H1 (cell line): Measurements from ENCODE around the gene ZNF609. TPM values are rescaled to one million over a fixed set of nuclear protein-coding genes. Genes with fewer than 3 reads are reported as not detected.
A peak's percentile ranks its signal among the peaks of the same experiment; 100 is the strongest.

Experiments
- CTCF ChIA-PET: fragments of 300-600 bp; sonication (Branson Sonifier 250); formaldehyde crosslinking; loops from one replicate; lab custom pipeline; 2021; ENCODE audit not compliant: partially characterized antibody; lab: Charles Lee
- POLR2A ChIA-PET: fragments of 300-600 bp; sonication (Branson Sonifier 250); formaldehyde crosslinking; loops from one replicate; lab custom pipeline; 2021; ENCODE audit warnings: inconsistent platforms; ENCODE audit not compliant: partially characterized antibody; lab: Charles Lee
- DNase-seq, 2 experiments: peaks; one replicate each; pipeline versions ENCODE4 v3.0.0 to v3.0.0-alpha.2; 2010 to 2022; ENCODE audit warnings: low spot score in 2 of 2, low read depth in 1 of 2, mixed read lengths in 1 of 2
- FAIRE-seq: peaks from 2 replicates; lab custom pipeline; 2011; peaks lifted over from hg19 to GRCh38; lab: Jason Lieb, UNC
- H2AFZ ChIP-seq: 2 replicates; pipeline ENCODE4 v1.8.1; 2012; ENCODE audit warnings: low read length, inconsistent platforms
- H2AK5ac ChIP-seq: 2 replicates; pipeline ENCODE4 v1.6.1; 2013; ENCODE audit warnings: low read depth, low read length
- H2BK120ac ChIP-seq: replicated peaks from 2 replicates; pipeline ENCODE3; 2013; ENCODE audit warnings: low read depth, low read length, inconsistent platforms
- H2BK12ac ChIP-seq: 2 replicates; pipeline ENCODE4 v1.6.1; 2013; ENCODE audit warnings: low read depth, low read length
- H2BK15ac ChIP-seq: 2 replicates; pipeline ENCODE4 v1.6.1; 2013; ENCODE audit warnings: low read length
- H2BK20ac ChIP-seq: 2 replicates; pipeline ENCODE4 v1.6.1; 2013; ENCODE audit warnings: low read length
- H2BK5ac ChIP-seq: 2 replicates; pipeline ENCODE4 v1.6.1; 2013; ENCODE audit warnings: low read depth, low read length
- H3K14ac ChIP-seq: 2 replicates; pipeline ENCODE4 v1.6.1; 2013; ENCODE audit warnings: inconsistent platforms; ENCODE audit not compliant: insufficient read length
- H3K18ac ChIP-seq: 2 replicates; pipeline ENCODE4 v1.6.1; 2013; ENCODE audit warnings: low read length; ENCODE audit errors: extremely low read depth
- H3K23ac ChIP-seq: 2 replicates; pipeline ENCODE4 v1.6.1; 2013; ENCODE audit warnings: inconsistent platforms; ENCODE audit not compliant: insufficient read length
- H3K23me2 ChIP-seq: 2 replicates; pipeline ENCODE4 v1.6.1; 2013; ENCODE audit warnings: low read depth, low read length
- H3K27ac ChIP-seq: 2 replicates; pipeline ENCODE4 v1.6.1; 2011; ENCODE audit warnings: low read depth, low read length, inconsistent platforms
- H3K27me3 ChIP-seq, 4 experiments: replicated peaks in 1 of 4; 1 replicate in 1 of 4; 2 replicates in 3 of 4; pipeline versions ENCODE4 v1.6.1 to v1.8.1; 2011 to 2013; ENCODE audit warnings: low read length in 3 of 4, mild to moderate bottlenecking in 3 of 4, inconsistent platforms in 2 of 4, mixed read lengths in 2 of 4, moderate library complexity in 1 of 4; ENCODE audit not compliant: control insufficient read depth in 3 of 4, insufficient read depth in 3 of 4; ENCODE audit errors: extremely low read depth in 1 of 4
- H3K36me3 ChIP-seq, 4 experiments: 2 replicates each; pipeline versions ENCODE4 v1.6.1 to v1.8.1; 2011 to 2013; ENCODE audit warnings: mild to moderate bottlenecking in 4 of 4, low read length in 3 of 4, moderate library complexity in 2 of 4, control low read depth in 1 of 4, inconsistent platforms in 1 of 4; ENCODE audit not compliant: insufficient read depth in 4 of 4, control insufficient read depth in 2 of 4
- H3K4ac ChIP-seq: replicated peaks from 2 replicates; pipeline ENCODE3; 2013; ENCODE audit warnings: low read length, low read depth, mixed read lengths, inconsistent platforms; ENCODE audit not compliant: insufficient read length
- H3K4me1 ChIP-seq, 4 experiments: replicated peaks in 1 of 4; 1 replicate in 1 of 4; 2 replicates in 3 of 4; pipeline versions ENCODE4 v1.6.1 to v1.8.1; 2011 to 2013; ENCODE audit warnings: low read length in 3 of 4, inconsistent platforms in 2 of 4, mixed read lengths in 1 of 4; ENCODE audit not compliant: insufficient read depth in 4 of 4, control insufficient read depth in 3 of 4
- H3K4me2 ChIP-seq, 2 experiments: 2 replicates each; pipeline versions ENCODE4 v1.6.1 to v1.8.1; 2011 to 2013; ENCODE audit warnings: low read depth in 2 of 2, low read length in 2 of 2, control low read depth in 1 of 2, inconsistent platforms in 1 of 2, mild to moderate bottlenecking in 1 of 2; ENCODE audit not compliant: insufficient read depth in 1 of 2
- H3K4me3 ChIP-seq, 4 experiments: fragments of 200-600, 300-600 bp in 1 of 4; sonication (generic), shearing (Covaris generic), sonication (Bioruptor Twin) in 1 of 4; 2 replicates each; pipeline versions ENCODE4 v1.5.1 to v1.8.1; 2011 to 2016; ENCODE audit warnings: low read length in 4 of 4, low read depth in 3 of 4, control low read depth in 2 of 4, inconsistent platforms in 2 of 4, mild to moderate bottlenecking in 2 of 4, mixed read lengths in 1 of 4, moderate library complexity in 1 of 4; ENCODE audit not compliant: insufficient read depth in 2 of 4; ENCODE audit errors: extremely low read depth in 1 of 4
- H3K56ac ChIP-seq: replicated peaks from 2 replicates; pipeline ENCODE3; 2013; ENCODE audit warnings: low read depth, mild to moderate bottlenecking, mixed read lengths, low read length, inconsistent platforms; ENCODE audit not compliant: insufficient read length
- H3K79me1 ChIP-seq: 2 replicates; pipeline ENCODE4 v1.6.1; 2013; ENCODE audit warnings: low read depth, low read length, control low read depth
- H3K79me2 ChIP-seq, 2 experiments: 2 replicates each; pipeline versions ENCODE4 v1.6.1 to v1.8.1; 2012 to 2013; ENCODE audit warnings: low read length in 2 of 2, mild to moderate bottlenecking in 2 of 2, inconsistent platforms in 1 of 2; ENCODE audit not compliant: insufficient read depth in 2 of 2, control insufficient read depth in 1 of 2
- H3K9ac ChIP-seq, 4 experiments: replicated peaks in 1 of 4; 1 replicate in 1 of 4; 2 replicates in 3 of 4; pipeline versions ENCODE4 v1.6.1 to v1.8.1; 2011 to 2013; ENCODE audit warnings: low read depth in 3 of 4, low read length in 3 of 4, control low read depth in 2 of 4, mild to moderate bottlenecking in 2 of 4, moderate library complexity in 2 of 4, inconsistent platforms in 1 of 4; ENCODE audit errors: extremely low read depth in 1 of 4
- H3K9me3 ChIP-seq, 2 experiments: 2 replicates each; pipeline versions ENCODE4 v1.6.1 to v1.8.1; 2012 to 2013; ENCODE audit warnings: mild to moderate bottlenecking in 2 of 2, moderate library complexity in 2 of 2, control low read depth in 1 of 2, inconsistent platforms in 1 of 2, low read depth in 1 of 2, low read length in 1 of 2, mixed read lengths in 1 of 2; ENCODE audit not compliant: insufficient read depth in 2 of 2
- H4K20me1 ChIP-seq, 2 experiments: replicated peaks in 1 of 2; 2 replicates each; pipeline versions ENCODE3 to v1.8.1; 2011 to 2013; ENCODE audit warnings: inconsistent platforms in 2 of 2, low read length in 2 of 2, mild to moderate bottlenecking in 1 of 2; ENCODE audit not compliant: insufficient read depth in 2 of 2, control insufficient read depth in 1 of 2
- H4K5ac ChIP-seq: 2 replicates; pipeline ENCODE4 v1.6.1; 2013; ENCODE audit warnings: low read length, low read depth, mixed read lengths, inconsistent platforms; ENCODE audit not compliant: insufficient read length
- H4K8ac ChIP-seq: 2 replicates; pipeline ENCODE4 v1.8.0; 2013; ENCODE audit warnings: mild to moderate bottlenecking, moderate library complexity, low read length, inconsistent platforms; ENCODE audit not compliant: insufficient read depth; ENCODE audit errors: extremely low read depth
- H4K91ac ChIP-seq: replicated peaks from 2 replicates; pipeline ENCODE3; 2013; ENCODE audit warnings: low read length, mixed read lengths, inconsistent platforms; ENCODE audit not compliant: insufficient read length
- POU5F1 ChIP-seq: IDR thresholded peaks from 2 replicates; pipeline ENCODE4 v1.6.1; 2011; ENCODE audit warnings: low read depth, mild to moderate bottlenecking, low read length, moderate library complexity
- WGBS, 2 experiments: shearing (Covaris generic) in 1 of 2; methylation state at CpG; one replicate each; pipeline versions ENCODE4 v1.1.6 to v1.1.7; 2013 to 2015; ENCODE audit warnings: low lambda C conversion rate in 2 of 2, mixed read lengths in 2 of 2, inconsistent platforms in 1 of 2, low coverage in 1 of 2, missing lambda C conversion rate in 1 of 2; ENCODE audit not compliant: insufficient replicate concordance in 2 of 2, insufficient coverage in 1 of 2, insufficient read length in 1 of 2; ENCODE audit errors: extremely low coverage in 1 of 2, missing lambda C conversion rate in 1 of 2; 5-methylcytosine and 5-hydroxymethylcytosine counted together
- polyA plus RNA-seq, 7 experiments: library from polyadenylated mRNA; depleted of rRNA in 3 of 7; stranded (reverse) in 5 of 7; unstranded in 2 of 7; fragments of >200 nt in 5 of 7; fragments of 200-250 nt in 2 of 7; gene quantifications; 1 replicate in 5 of 7; 2 replicates in 1 of 7; 4 replicates in 1 of 7; pipeline versions ENCODE4 v1.2.1 to v1.2.3, GENCODE V29; 2011 to 2013; ENCODE audit warnings: missing spikeins in 2 of 7, mixed read lengths in 2 of 7
- total RNA-seq: library from RNA; stranded (reverse); fragmentation: NEBNext Ultra II Directional; extraction: Animal tissue kit (Norgen Biotek cat#: 25700); gene quantifications from 2 replicates; pipeline ENCODE4 v1.2.1, GENCODE V29; 2021

Gene ZNF609
- total and polyA plus RNA-seq, 2 of the 8 experiments (the other 6 are each of a cell fraction or from before 2014, with no cell fraction given), result 15.5 to 47.8 TPM

DNA sequence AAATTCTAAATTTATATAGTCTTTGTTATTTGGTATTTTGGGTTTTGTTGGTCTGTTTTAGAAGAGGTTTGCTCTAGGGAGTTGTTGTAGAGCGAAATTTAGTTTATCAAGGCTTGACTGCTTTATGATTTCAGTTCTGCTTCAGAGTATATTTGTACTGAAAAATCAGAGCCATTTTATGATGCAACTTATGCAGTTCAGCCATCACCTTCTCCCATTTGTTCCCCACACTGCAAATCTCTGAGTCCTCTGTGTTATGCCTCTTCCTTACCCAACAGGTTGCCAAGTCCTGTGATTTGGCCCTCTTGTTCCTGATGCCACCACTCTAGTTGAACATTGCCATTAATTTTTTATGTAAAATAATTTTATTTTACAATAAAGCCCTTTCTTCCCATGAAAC is 140.4 kb downstream of the ZNF609 start:
- no peak overlapping the region for H3K14ac ChIP-seq
- peaks cover 3 to 4% of the 10 kb centered on the region in 2 experiments for H4K20me1 ChIP-seq
- H4K5ac ChIP-seq, result no peak overlapping the region
- no peak overlapping the region for H3K18ac ChIP-seq
- peaks cover 3% of the 10 kb centered on the region; the same call in 1 of the 2 replicates for H3K79me1 ChIP-seq
- H4K91ac ChIP-seq, result no peak overlapping the region
- no peak overlapping the region for H2AFZ ChIP-seq
- no peak overlapping the region for H3K4me3 ChIP-seq
- no peak overlapping the region for H3K56ac ChIP-seq
- no peak overlapping the region for H3K4me2 ChIP-seq
- H3K27ac ChIP-seq, result no peak overlapping the region
- H3K23ac ChIP-seq, result no peak overlapping the region
- H3K4me1 ChIP-seq, result peaks cover 2 to 10% (median 5%) of the 10 kb centered on the region in 4 experiments; a peak in 5 of 7 replicates
- H3K23me2 ChIP-seq, result no peaks in the 10 kb centered on the region
- H3K4ac ChIP-seq, result no peak overlapping the region
- no peak for FAIRE-seq
- TF ChIP-seq POU5F1, result no peak
- H3K79me2 ChIP-seq, result peaks cover 0 to 73% of the 10 kb centered on the region in 2 experiments; a peak in 3 of 4 replicates
- no peak overlapping the region; the same call in 1 of the 2 replicates for H2AK5ac ChIP-seq
- H2BK5ac ChIP-seq, result no peak overlapping the region
- POLR2A ChIA-PET, result interaction anchor here (1.1 kb wide), 1 partner anchor 142 kb away, joined by 3 read pairs; no protein-coding TSS in a partner anchor
- H3K9me3 ChIP-seq, result no peaks in the 10 kb centered on the region
- WGBS, 2 experiments, result 80% methylated on average over 1 of the region's 1 CpG; no CpG with 5 or more reads in 1 of the 2 experiments
- H2BK15ac ChIP-seq, result no peak overlapping the region
- CTCF ChIA-PET, result interaction anchor here (1.2 kb wide), 3 partner anchors 12 to 141 kb away, joined by 3 to 4 read pairs (median 3); no protein-coding TSS in a partner anchor
- DNase-seq, result no peak
- H4K8ac ChIP-seq, result no peak overlapping the region
- H3K9ac ChIP-seq, result no peak overlapping the region
- no peaks in the 10 kb centered on the region for H3K27me3 ChIP-seq
- no peak overlapping the region for H2BK20ac ChIP-seq
- no peaks in the 10 kb centered on the region for H3K36me3 ChIP-seq
- no peak overlapping the region for H2BK120ac ChIP-seq
- H2BK12ac ChIP-seq, result peak overlapping the region; percentile 20; the same call in 1 of the 2 replicates
